Brain microvascular endothelial cell (primary cell): ENCODE measurements around the gene CFAP97.
A peak's percentile ranks its signal among the peaks of the same experiment; 100 is the strongest.
"Not testable (repeated sequence)": the region's sequence is repeated elsewhere in the genome, so short reads cannot be mapped to it uniquely, and the experiment has no call there.

Experiments
- DNase-seq: peaks from one replicate; pipeline ENCODE4 v3.0.0-alpha.2; 2020
- H3K27ac ChIP-seq: fragments of 250-450 bp; sonication (Bioruptor Pico); 2 replicates; pipeline ENCODE4 v1.5.1; 2020; ENCODE audit warnings: mild to moderate bottlenecking, moderate library complexity
- H3K27me3 ChIP-seq: fragments of 250-450 bp; sonication (Bioruptor Pico); replicated peaks from 2 replicates; pipeline ENCODE4 v1.5.1; 2020; ENCODE audit warnings: mild to moderate bottlenecking
- H3K36me3 ChIP-seq: fragments of 250-450 bp; sonication (Bioruptor Pico); replicated peaks from 2 replicates; pipeline ENCODE4 v1.5.1; 2020; ENCODE audit warnings: mild to moderate bottlenecking
- H3K4me3 ChIP-seq: 2 replicates; pipeline ENCODE4 v1.5.1; 2011; ENCODE audit warnings: low read depth, mild to moderate bottlenecking, control low read depth, low read length, moderate library complexity
- in situ Hi-C: cut with HindIII; loops from 2 replicates; pipeline ENCODE4 v1.10.0; 2017; ENCODE audit warnings: low sequenced_read_pairs, low pct_ligation_motif_present
- TF ChIP-seq, protein P1 (sequence below): IDR thresholded peaks from 2 replicates; pipeline ENCODE4 v1.5.1; 2011; ENCODE audit warnings: low read depth, mild to moderate bottlenecking, moderate library complexity, low read length, control low read depth, inconsistent platforms; ENCODE audit errors: missing control alignments

CFAP97 gene

GRCh38 chr4:185127021-185127925 is 76.5 kb downstream of the CFAP97 start:
- Histone ChIP-seq H3K36me3 (no peaks in the 10 kb centered on the region), H3K4me3 (peak overlapping the region; percentile 62), H3K27ac (no peak overlapping the region), H3K27me3 (no peaks in the 10 kb centered on the region)
- in situ Hi-C loops = no loop called here
- no peak for DNase-seq
- TF ChIP-seq, protein P1, sequence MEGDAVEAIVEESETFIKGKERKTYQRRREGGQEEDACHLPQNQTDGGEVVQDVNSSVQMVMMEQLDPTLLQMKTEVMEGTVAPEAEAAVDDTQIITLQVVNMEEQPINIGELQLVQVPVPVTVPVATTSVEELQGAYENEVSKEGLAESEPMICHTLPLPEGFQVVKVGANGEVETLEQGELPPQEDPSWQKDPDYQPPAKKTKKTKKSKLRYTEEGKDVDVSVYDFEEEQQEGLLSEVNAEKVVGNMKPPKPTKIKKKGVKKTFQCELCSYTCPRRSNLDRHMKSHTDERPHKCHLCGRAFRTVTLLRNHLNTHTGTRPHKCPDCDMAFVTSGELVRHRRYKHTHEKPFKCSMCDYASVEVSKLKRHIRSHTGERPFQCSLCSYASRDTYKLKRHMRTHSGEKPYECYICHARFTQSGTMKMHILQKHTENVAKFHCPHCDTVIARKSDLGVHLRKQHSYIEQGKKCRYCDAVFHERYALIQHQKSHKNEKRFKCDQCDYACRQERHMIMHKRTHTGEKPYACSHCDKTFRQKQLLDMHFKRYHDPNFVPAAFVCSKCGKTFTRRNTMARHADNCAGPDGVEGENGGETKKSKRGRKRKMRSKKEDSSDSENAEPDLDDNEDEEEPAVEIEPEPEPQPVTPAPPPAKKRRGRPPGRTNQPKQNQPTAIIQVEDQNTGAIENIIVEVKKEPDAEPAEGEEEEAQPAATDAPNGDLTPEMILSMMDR = no peak

- Histone ChIP-seq H3K4me3 (no peak overlapping the region), H3K27ac (no peak overlapping the region), H3K27me3 (no peaks in the 10 kb centered on the region), H3K36me3 (no peaks in the 10 kb centered on the region)
- TF ChIP-seq, protein P1 = no peak
- in situ Hi-C loops = no loop called here
- DNase-seq = no peak
Observed at GRCh38 chr4:185124006-185124405, 79.8 kb downstream of the CFAP97 start.

GRCh38 chr4:185122681-185123345 is 81.0 kb downstream of the CFAP97 start:
- TF ChIP-seq, protein P1 = no peak
- DNase-seq = no peak
- in situ Hi-C loops = no loop called here
- H3K36me3 ChIP-seq = no peaks in the 10 kb centered on the region
- H3K4me3 ChIP-seq = no peak overlapping the region
- no peak overlapping the region for H3K27ac ChIP-seq
- no peaks in the 10 kb centered on the region for H3K27me3 ChIP-seq

DNA sequence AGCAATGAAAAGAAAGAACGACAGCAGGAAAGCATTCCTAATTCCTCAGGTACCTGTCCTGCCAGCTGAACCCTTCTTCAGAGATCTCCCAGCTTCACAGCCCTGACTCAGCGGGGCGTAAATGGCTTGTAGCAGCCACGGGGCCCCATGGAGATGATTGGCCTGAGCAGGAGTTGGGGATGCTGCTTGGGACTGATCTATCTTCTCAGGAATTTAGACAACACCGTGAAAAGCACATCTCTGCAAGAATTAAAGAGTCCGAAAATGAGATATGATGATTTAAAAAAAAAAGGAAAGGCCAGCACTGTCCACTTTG is 83.2 kb downstream of the CFAP97 start:
- no peak overlapping the region for H3K4me3 ChIP-seq
- in situ Hi-C loops = no loop called here
- TF ChIP-seq, protein P1 = no peak
- no peak overlapping the region for H3K27ac ChIP-seq
- no peak for DNase-seq
- no peaks in the 10 kb centered on the region for H3K36me3 ChIP-seq
- no peaks in the 10 kb centered on the region for H3K27me3 ChIP-seq

DNA sequence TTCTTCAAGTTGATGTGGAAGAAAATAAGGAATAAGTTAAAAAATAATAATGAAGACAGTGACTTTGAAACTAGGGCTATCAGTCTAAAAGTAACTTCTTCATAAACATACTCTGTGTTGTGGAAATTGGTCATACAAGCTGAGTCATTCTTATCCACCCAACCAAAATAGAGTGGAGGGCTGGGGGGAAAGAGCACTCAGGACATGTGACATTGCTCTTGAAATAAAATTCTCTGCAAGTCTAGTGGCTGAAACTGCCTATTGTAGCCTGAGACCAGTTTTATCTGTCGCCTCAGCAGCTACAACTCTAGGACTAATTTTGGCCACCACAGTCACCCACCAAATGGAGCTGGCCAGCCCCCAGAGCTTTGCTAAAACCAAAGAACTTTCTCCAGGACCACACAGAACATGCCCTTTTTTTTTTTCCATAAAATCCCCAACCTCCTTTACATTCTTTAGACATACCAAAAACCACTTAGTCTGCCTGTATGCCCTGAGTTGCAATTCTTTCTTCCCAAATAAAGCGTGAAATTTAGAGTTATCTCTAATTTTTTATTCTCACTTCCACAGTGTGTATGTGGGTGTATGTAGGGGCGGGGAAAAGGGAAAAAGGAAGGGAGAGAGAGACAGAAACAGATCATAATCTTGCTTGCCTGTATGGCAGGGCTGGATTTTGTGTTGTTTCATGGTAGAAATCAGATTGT is 83.7 kb downstream of the CFAP97 start:
- Histone ChIP-seq H3K27me3 (no peaks in the 10 kb centered on the region), H3K4me3 (no peak overlapping the region), H3K27ac (no peak overlapping the region), H3K36me3 (no peaks in the 10 kb centered on the region)
- in situ Hi-C loops = no loop called here
- no peak for DNase-seq
- TF ChIP-seq, protein P1 = no peak

DNA sequence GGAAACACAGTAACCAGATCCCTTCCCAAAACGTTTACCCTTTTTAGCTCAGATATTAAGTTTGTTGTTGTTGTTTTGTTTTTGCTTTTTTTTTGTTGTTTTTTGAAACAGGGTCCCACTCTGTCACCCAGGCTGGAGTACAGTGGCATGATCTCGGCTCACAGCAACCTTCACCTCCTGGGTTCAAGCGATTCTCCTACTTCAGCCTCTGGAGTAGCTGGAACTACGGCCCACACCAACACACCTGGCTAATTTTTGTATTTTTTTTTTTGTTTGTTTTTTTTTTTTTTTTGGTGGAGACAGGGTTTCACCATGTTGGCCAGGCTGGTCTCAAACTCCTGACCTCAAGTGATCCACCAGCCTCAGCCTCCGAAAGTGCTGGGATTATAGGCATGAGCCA is 84.3 kb downstream of the CFAP97 start:
- H3K27me3 ChIP-seq, H3K27ac ChIP-seq, H3K36me3 ChIP-seq, H3K4me3 ChIP-seq, in situ Hi-C loops, DNase-seq: not testable (repeated sequence)
